ENCODE data around the gene ZNHIT1. TPM values are rescaled to one million over a fixed set of nuclear protein-coding genes. Genes with fewer than 3 reads are reported as not detected.

ZNHIT1 gene
- total RNA-seq, 1 donor from 2014 or later: 57.2 TPM

DNA sequence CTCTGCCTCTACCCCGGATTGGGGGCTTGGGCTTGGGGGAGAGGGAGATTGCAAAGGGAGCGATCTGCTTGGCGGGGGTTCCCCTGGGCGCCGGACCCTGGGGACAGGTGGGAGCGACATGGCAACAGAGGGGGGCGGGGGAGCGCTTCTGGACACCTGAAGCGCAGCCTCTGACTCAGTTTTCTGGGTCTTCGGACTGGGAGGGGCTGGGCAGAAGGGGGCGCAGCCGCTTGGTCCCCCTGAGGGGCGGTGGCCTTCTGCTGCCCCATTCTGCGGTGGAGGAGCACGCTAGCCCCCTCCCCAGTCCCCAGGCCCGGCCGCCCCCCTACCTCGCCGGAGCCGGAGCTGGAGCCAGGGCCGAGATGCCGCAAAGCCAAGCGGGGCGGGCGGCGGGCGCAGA, 38.3 kb upstream of the ZNHIT1 start:
- Mint-ChIP-seq H3K4me3 (ENCODE audit: unreplicated experiment) (no peak overlapping the region), H3K4me1 (ENCODE audit: low read depth) (peaks cover 11% of the 10 kb centered on the region), H3K27me3 (ENCODE audit: low read depth) (peaks cover 46% of the 10 kb centered on the region), H3K36me3 (ENCODE audit: low read depth) (no peaks in the 10 kb centered on the region), H3K9me3 (ENCODE audit: low read depth) (no peaks in the 10 kb centered on the region), H3K27ac (ENCODE audit: unreplicated experiment) (no peak overlapping the region)
- DNase-seq (ENCODE audit: low spot score): no peak
- TF ChIP-seq, protein P1, sequence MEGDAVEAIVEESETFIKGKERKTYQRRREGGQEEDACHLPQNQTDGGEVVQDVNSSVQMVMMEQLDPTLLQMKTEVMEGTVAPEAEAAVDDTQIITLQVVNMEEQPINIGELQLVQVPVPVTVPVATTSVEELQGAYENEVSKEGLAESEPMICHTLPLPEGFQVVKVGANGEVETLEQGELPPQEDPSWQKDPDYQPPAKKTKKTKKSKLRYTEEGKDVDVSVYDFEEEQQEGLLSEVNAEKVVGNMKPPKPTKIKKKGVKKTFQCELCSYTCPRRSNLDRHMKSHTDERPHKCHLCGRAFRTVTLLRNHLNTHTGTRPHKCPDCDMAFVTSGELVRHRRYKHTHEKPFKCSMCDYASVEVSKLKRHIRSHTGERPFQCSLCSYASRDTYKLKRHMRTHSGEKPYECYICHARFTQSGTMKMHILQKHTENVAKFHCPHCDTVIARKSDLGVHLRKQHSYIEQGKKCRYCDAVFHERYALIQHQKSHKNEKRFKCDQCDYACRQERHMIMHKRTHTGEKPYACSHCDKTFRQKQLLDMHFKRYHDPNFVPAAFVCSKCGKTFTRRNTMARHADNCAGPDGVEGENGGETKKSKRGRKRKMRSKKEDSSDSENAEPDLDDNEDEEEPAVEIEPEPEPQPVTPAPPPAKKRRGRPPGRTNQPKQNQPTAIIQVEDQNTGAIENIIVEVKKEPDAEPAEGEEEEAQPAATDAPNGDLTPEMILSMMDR (IDR thresholded peaks at IDR 0.05): no peak

DNA sequence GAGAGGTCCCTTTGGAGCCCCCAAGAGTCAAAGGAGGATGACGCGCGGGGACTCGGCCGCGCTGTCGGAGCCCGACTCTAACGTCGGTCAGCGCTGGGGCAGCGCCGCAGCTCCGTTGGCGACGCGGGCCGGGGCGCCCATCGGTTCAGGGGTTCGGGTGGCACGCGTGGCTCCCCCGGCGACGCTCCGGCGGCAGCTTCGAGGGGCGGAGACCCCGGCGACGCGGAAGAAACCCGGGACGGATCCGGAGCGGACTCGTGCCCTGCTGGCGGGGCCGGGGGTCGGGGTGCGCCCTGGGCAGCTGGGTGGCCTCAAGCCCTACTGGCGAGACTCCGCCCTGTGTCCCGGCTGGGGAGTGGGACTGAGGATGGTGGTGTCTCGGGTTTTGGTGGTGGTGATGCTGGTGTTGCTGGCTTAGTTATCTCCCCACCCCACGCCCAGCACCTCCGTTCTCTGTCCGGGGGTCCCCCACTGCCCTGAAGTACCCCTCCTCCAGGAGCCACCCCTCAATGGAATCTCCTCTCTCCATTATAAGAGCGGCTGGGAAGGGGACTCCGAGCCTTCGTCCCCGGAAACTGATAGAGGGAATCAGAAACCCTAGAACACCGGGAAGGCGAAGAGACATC, 37.7 kb upstream of the ZNHIT1 start, which contains the start of gene NAT16:
Gene NAT16 (minus strand): TSS at position 164 of the 626 bp plus-strand sequence. CDS start 5,486 bp downstream, outside the sequence.
- Mint-ChIP-seq H3K4me1 (ENCODE audit: low read depth) (peaks cover 15% of the 10 kb centered on the region), H3K9me3 (ENCODE audit: low read depth) (no peaks in the 10 kb centered on the region), H3K27ac (ENCODE audit: unreplicated experiment) (peak within 1 kb of the TSS; percentile 63), H3K36me3 (ENCODE audit: low read depth) (no peaks in the 10 kb centered on the region), H3K27me3 (ENCODE audit: low read depth) (peaks cover 43% of the 10 kb centered on the region), H3K4me3 (ENCODE audit: unreplicated experiment) (peak within 1 kb of the TSS; percentile 55)
- TF ChIP-seq, protein P1 (IDR thresholded peaks at IDR 0.05): no peak
- DNase-seq (ENCODE audit: low spot score): no peak

DNA sequence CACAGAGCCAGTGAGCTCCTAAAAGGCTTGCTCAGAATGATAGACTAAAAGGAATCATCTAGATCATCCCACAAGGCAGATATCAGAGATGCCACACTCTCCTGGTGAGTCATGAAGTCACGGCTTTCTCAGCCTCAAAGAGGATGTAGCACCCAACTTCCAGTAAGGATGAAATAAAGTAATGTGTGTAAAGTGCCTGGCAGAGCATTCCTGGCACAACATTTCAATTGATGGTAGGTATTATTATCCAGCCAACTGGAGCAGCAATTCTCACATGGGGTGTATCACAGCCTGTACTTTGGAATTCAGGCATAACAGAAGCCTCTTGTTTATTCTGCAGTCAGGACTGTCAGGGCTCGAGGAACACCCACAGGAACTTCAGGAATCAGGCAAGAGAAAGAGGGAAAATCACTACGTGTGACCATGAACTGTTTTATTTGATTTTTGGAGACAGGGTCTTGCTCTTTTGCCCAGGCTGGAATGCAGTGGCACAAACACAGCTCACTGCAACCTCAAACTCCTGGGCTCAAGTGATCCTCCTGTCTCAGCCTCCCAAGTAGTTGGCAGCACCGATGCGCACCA, 32.6 kb upstream of the ZNHIT1 start:
- no peaks in the 10 kb centered on the region for H3K9me3 Mint-ChIP-seq (ENCODE audit: low read depth)
- H3K4me1 Mint-ChIP-seq (ENCODE audit: low read depth): peaks cover 10% of the 10 kb centered on the region
- peaks cover 6% of the 10 kb centered on the region for H3K27me3 Mint-ChIP-seq (ENCODE audit: low read depth)
- DNase-seq (ENCODE audit: low spot score): no peak
- TF ChIP-seq, protein P1 (IDR thresholded peaks at IDR 0.05): no peak
- H3K27ac Mint-ChIP-seq (ENCODE audit: unreplicated experiment): no peak overlapping the region
- no peak overlapping the region for H3K4me3 Mint-ChIP-seq (ENCODE audit: unreplicated experiment)
- no peaks in the 10 kb centered on the region for H3K36me3 Mint-ChIP-seq (ENCODE audit: low read depth)

DNA sequence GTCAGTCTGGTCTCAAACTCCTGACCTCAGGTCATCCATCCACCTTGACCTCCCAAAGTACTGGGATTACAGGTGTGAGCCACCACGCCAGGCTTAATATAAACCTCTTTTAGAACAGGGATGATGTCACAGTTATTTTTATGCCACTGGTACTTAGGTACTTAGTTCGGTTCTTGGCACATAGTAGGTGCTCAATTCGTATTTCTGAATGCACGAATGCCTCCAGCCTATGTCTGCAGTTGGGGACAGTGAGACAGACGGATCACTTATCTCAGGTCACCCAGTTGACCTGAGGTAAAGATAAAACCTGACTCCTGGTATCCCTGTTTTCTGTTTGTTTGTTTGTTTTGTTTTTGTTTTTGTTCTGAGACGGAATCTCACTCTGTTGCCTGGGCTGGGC, 31.8 kb upstream of the ZNHIT1 start:
- Mint-ChIP-seq H3K9me3 (ENCODE audit: low read depth) (no peaks in the 10 kb centered on the region), H3K4me1 (ENCODE audit: low read depth) (peaks cover 6% of the 10 kb centered on the region), H3K36me3 (ENCODE audit: low read depth) (no peaks in the 10 kb centered on the region), H3K27ac (ENCODE audit: unreplicated experiment) (no peak overlapping the region), H3K27me3 (ENCODE audit: low read depth) (no peaks in the 10 kb centered on the region), H3K4me3 (ENCODE audit: unreplicated experiment) (no peak overlapping the region)
- no peak for DNase-seq (ENCODE audit: low spot score)
- TF ChIP-seq, protein P1 (IDR thresholded peaks at IDR 0.05): no peak

DNA sequence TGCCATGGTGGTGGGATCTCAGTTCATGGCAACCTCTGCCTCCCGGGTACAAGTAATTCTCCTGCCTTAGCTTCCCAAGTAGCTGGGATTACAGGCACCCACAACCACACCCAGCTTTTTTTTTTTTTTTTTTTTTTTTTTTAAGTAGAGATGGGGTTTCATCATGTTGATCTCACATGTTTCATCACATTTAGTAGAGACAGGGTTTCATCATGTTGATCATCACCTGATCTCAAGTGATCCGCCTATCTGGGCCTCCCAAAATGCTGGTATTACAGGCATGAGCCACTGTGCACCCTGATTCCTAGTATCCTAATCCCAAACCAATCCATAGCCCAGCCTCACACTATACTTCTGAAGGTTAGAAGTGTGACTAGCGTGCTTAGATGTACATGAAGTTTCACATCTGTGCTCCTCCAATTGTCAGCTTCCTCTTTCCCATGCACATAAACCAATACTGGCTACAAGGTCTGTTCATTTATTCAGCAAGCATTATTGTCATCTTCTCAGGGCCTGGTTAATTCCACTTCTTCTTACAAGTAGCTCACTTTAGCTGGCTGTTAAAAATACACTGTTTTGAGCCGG, 31.0 kb upstream of the ZNHIT1 start:
- H3K4me3 Mint-ChIP-seq (ENCODE audit: unreplicated experiment): no peak overlapping the region
- no peak for DNase-seq (ENCODE audit: low spot score)
- H3K27ac Mint-ChIP-seq (ENCODE audit: unreplicated experiment): no peak overlapping the region
- no peaks in the 10 kb centered on the region for H3K27me3 Mint-ChIP-seq (ENCODE audit: low read depth)
- no peaks in the 10 kb centered on the region for H3K9me3 Mint-ChIP-seq (ENCODE audit: low read depth)
- H3K4me1 Mint-ChIP-seq (ENCODE audit: low read depth): peaks cover 6% of the 10 kb centered on the region
- H3K36me3 Mint-ChIP-seq (ENCODE audit: low read depth): no peaks in the 10 kb centered on the region
- TF ChIP-seq, protein P1 (IDR thresholded peaks at IDR 0.05): no peak
